Activated naive CD4-positive, alpha-beta T cell treated with anti-CD3 and anti-CD28 coated beads, Interleukin-2, amount 10 ng/mL, durations not matched to agents 7 days and 5 days (primary cell): ENCODE results near the gene NET1.

ENCODE experiments used
- CTCF ChIA-PET: fragments of 350-600 bp; sonication (Branson Sonifier 250); formaldehyde crosslinking; loops from one replicate; lab custom pipeline; 2021; ENCODE audit warnings: antibody characterized with exemption; lab: Charles Lee
- DNase-seq: peaks from one replicate; pipeline ENCODE4 v3.0.0-alpha.2; 2020
- H3K27ac Mint-ChIP-seq: one replicate; pipeline ENCODE4 v1.8.0; 2021; ENCODE audit warnings: mild to moderate bottlenecking, moderate library complexity, mixed read lengths
- H3K27me3 Mint-ChIP-seq: one replicate; pipeline ENCODE4 v1.8.0; 2021; ENCODE audit warnings: mild to moderate bottlenecking, mixed read lengths
- H3K36me3 Mint-ChIP-seq: one replicate; pipeline ENCODE4 v1.8.0; 2021; ENCODE audit warnings: mixed read lengths
- H3K4me1 Mint-ChIP-seq: one replicate; pipeline ENCODE4 v1.8.0; 2021; ENCODE audit warnings: mixed read lengths
- H3K4me3 Mint-ChIP-seq: one replicate; pipeline ENCODE4 v1.8.0; 2021; ENCODE audit warnings: mild to moderate bottlenecking, moderate library complexity, mixed read lengths
- H3K9me3 Mint-ChIP-seq: one replicate; pipeline ENCODE4 v1.8.0; 2021; ENCODE audit warnings: mixed read lengths

The NET1 gene

GRCh38 chr10:5453749-5454489 is 41.6 kb downstream of the NET1 start:
- Mint-ChIP-seq H3K4me1 (peaks cover 25% of the 10 kb centered on the region), H3K9me3 (no peaks in the 10 kb centered on the region), H3K36me3 (peaks cover 56% of the 10 kb centered on the region), H3K4me3 (no peak overlapping the region), H3K27ac (no peak overlapping the region), H3K27me3 (no peaks in the 10 kb centered on the region)
- CTCF ChIA-PET = interaction anchor here (2.7 kb wide), 1 partner anchor 169 kb away, joined by 14 read pairs; no protein-coding TSS in a partner anchor
- no peak for DNase-seq

- CTCF ChIA-PET = interaction anchor here (0.9 to 1.0 kb wide), 2 partner anchors 14 to 607 kb away, joined by 3 read pairs; no protein-coding TSS in a partner anchor
- DNase-seq = no peak
Measured at GRCh38 chr10:5456563-5456962, 44.2 kb downstream of the NET1 start.

GRCh38 chr10:5457741-5458140 is 45.4 kb downstream of the NET1 start:
- DNase-seq = no peak
- H3K27ac Mint-ChIP-seq = peak overlapping the region; percentile 13

More at GRCh38 chr10:5456563-5456962, 44.2 kb downstream of the NET1 start:
- peaks cover 13% of the 10 kb centered on the region for H3K4me1 Mint-ChIP-seq
- peaks cover 68% of the 10 kb centered on the region for H3K36me3 Mint-ChIP-seq
- no peaks in the 10 kb centered on the region for H3K27me3 Mint-ChIP-seq
- H3K9me3 Mint-ChIP-seq = no peaks in the 10 kb centered on the region
- no peak overlapping the region for H3K4me3 Mint-ChIP-seq
- no peak overlapping the region for H3K27ac Mint-ChIP-seq

GRCh38 chr10:5458425-5458824 is 46.1 kb downstream of the NET1 start:
- H3K27ac Mint-ChIP-seq = no peak overlapping the region
- CTCF ChIA-PET = no interaction called here
- H3K9me3 Mint-ChIP-seq = no peaks in the 10 kb centered on the region
- no peaks in the 10 kb centered on the region for H3K27me3 Mint-ChIP-seq
- H3K36me3 Mint-ChIP-seq = peaks cover 59% of the 10 kb centered on the region
- no peak for DNase-seq
- peaks cover 15% of the 10 kb centered on the region for H3K4me1 Mint-ChIP-seq
- H3K4me3 Mint-ChIP-seq = no peak overlapping the region

More at GRCh38 chr10:5457741-5458140, 45.4 kb downstream of the NET1 start:
- CTCF ChIA-PET = no interaction called here
- H3K4me1 Mint-ChIP-seq = peaks cover 15% of the 10 kb centered on the region
- no peak overlapping the region for H3K4me3 Mint-ChIP-seq
- no peaks in the 10 kb centered on the region for H3K27me3 Mint-ChIP-seq
- no peaks in the 10 kb centered on the region for H3K9me3 Mint-ChIP-seq
- peaks cover 64% of the 10 kb centered on the region for H3K36me3 Mint-ChIP-seq

GRCh38 chr10:5458949-5459747 is 46.8 kb downstream of the NET1 start:
- Mint-ChIP-seq H3K36me3 (peaks cover 52% of the 10 kb centered on the region), H3K27ac (no peak overlapping the region), H3K9me3 (no peaks in the 10 kb centered on the region), H3K4me3 (no peak overlapping the region), H3K4me1 (peaks cover 15% of the 10 kb centered on the region), H3K27me3 (no peaks in the 10 kb centered on the region)
- DNase-seq = no peak
- CTCF ChIA-PET = interaction anchor here (1.0 to 1.1 kb wide), 2 partner anchors 15 to 17 kb away, joined by 3 read pairs; no protein-coding TSS in a partner anchor

GRCh38 chr10:5460468-5461202 is 48.3 kb downstream of the NET1 start:
- CTCF ChIA-PET = interaction anchor here (1.3 to 1.7 kb wide), 3 partner anchors 163 to 610 kb away, joined by 4 to 8 read pairs (median 6); no protein-coding TSS in a partner anchor
- Mint-ChIP-seq H3K4me3 (no peak overlapping the region), H3K4me1 (peaks cover 15% of the 10 kb centered on the region), H3K9me3 (no peaks in the 10 kb centered on the region), H3K27me3 (no peaks in the 10 kb centered on the region), H3K27ac (no peak overlapping the region), H3K36me3 (peaks cover 40% of the 10 kb centered on the region)
- no peak for DNase-seq

- H3K4me3 Mint-ChIP-seq = no peak overlapping the region
- peaks cover 15% of the 10 kb centered on the region for H3K4me1 Mint-ChIP-seq
- peaks cover 35% of the 10 kb centered on the region for H3K36me3 Mint-ChIP-seq
- CTCF ChIA-PET = interaction anchor here (1.3 to 1.7 kb wide), 3 partner anchors 162 to 611 kb away, joined by 4 to 8 read pairs (median 6); no protein-coding TSS in a partner anchor
- no peak overlapping the region for H3K27ac Mint-ChIP-seq
- H3K9me3 Mint-ChIP-seq = no peaks in the 10 kb centered on the region
- DNase-seq = no peak
- peaks cover under 1% of the 10 kb centered on the region for H3K27me3 Mint-ChIP-seq
Measured at GRCh38 chr10:5461203-5461588, 48.8 kb downstream of the NET1 start.

- Mint-ChIP-seq H3K9me3 (no peaks in the 10 kb centered on the region), H3K4me3 (no peak overlapping the region), H3K36me3 (peaks cover 27% of the 10 kb centered on the region), H3K4me1 (peaks cover 12% of the 10 kb centered on the region), H3K27me3 (peaks cover 3% of the 10 kb centered on the region), H3K27ac (no peak overlapping the region)
- no peak for DNase-seq
- CTCF ChIA-PET = interaction anchor here (1.3 to 1.7 kb wide), 3 partner anchors 161 to 612 kb away, joined by 4 to 8 read pairs (median 6); no protein-coding TSS in a partner anchor
Measured at GRCh38 chr10:5461914-5462840, 49.8 kb downstream of the NET1 start.

GRCh38 chr10:5462841-5463293 is 50.5 kb downstream of the NET1 start:
- Mint-ChIP-seq H3K4me1 (peaks cover 9% of the 10 kb centered on the region), H3K27me3 (peaks cover 3% of the 10 kb centered on the region), H3K4me3 (no peak overlapping the region), H3K36me3 (peaks cover 25% of the 10 kb centered on the region), H3K27ac (no peak overlapping the region), H3K9me3 (no peaks in the 10 kb centered on the region)
- CTCF ChIA-PET = interaction anchor here (1.7 kb wide), 1 partner anchor 20 kb away, joined by 4 read pairs; no protein-coding TSS in a partner anchor
- no peak for DNase-seq

- Mint-ChIP-seq H3K4me3 (no peak overlapping the region), H3K4me1 (peaks cover 2% of the 10 kb centered on the region), H3K36me3 (peaks cover 13% of the 10 kb centered on the region), H3K27ac (no peak overlapping the region), H3K27me3 (peaks cover 3% of the 10 kb centered on the region), H3K9me3 (no peaks in the 10 kb centered on the region)
- DNase-seq = no peak
- CTCF ChIA-PET = interaction anchor here (1.7 kb wide), 1 partner anchor 22 kb away, joined by 4 read pairs; no protein-coding TSS in a partner anchor
Measured at GRCh38 chr10:5464546-5464945, 52.2 kb downstream of the NET1 start.

GRCh38 chr10:5465976-5466450 is 53.7 kb downstream of the NET1 start:
- Mint-ChIP-seq H3K36me3 (peaks cover 7% of the 10 kb centered on the region), H3K27ac (no peak overlapping the region), H3K9me3 (no peaks in the 10 kb centered on the region), H3K4me1 (peaks cover 2% of the 10 kb centered on the region), H3K4me3 (no peak overlapping the region), H3K27me3 (peaks cover 3% of the 10 kb centered on the region)
- CTCF ChIA-PET = no interaction called here
- DNase-seq = no peak

- Mint-ChIP-seq H3K27me3 (peaks cover 10% of the 10 kb centered on the region), H3K36me3 (peaks cover 4% of the 10 kb centered on the region), H3K4me1 (peaks cover 2% of the 10 kb centered on the region), H3K27ac (no peak overlapping the region), H3K4me3 (no peak overlapping the region), H3K9me3 (no peaks in the 10 kb centered on the region)
- CTCF ChIA-PET = no interaction called here
- DNase-seq = no peak
Measured at GRCh38 chr10:5466451-5467206, 54.3 kb downstream of the NET1 start.
